ENCODE measurements around the gene TLR3.

The TLR3 gene

DNA sequence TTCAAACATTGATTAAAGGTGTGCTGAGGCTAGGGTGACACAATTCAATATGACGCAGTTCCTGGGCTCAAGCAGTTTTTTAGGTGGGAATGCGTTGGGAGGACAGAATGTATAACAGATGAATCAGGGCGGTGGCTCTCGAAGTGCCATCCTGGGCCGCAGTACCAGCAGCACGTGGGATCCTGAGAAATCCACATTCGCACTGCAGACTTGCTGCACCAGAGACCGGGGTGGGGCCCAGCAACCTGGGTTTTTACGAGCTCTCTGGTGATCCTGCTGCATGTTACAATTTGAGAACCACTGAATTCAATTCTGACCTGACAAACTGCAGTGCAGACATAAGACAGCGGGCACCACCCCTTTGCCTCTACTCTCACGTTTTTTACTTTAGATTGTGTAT lies 65.9 kb downstream of the TLR3 start:
- Histone ChIP-seq H3K9ac (ENCODE audit: low read depth, low read length) (no peak overlapping the region), H3K4me3 (ENCODE audit: low read depth, low read length) (no peak overlapping the region), H3K4me1 (ENCODE audit: control insufficient read depth, insufficient read depth, low read length) (peaks cover 21% of the 10 kb centered on the region), H3K27me3 (ENCODE audit: control insufficient read depth, insufficient read depth, low read length) (no peaks in the 10 kb centered on the region), H3K9me3 (ENCODE audit: control insufficient read depth, insufficient read depth, low read length) (no peaks in the 10 kb centered on the region), H3K27ac (ENCODE audit: low read depth, low read length) (no peak overlapping the region), H3K36me3 (ENCODE audit: control insufficient read depth, insufficient read depth, low read length) (no peaks in the 10 kb centered on the region)

DNA sequence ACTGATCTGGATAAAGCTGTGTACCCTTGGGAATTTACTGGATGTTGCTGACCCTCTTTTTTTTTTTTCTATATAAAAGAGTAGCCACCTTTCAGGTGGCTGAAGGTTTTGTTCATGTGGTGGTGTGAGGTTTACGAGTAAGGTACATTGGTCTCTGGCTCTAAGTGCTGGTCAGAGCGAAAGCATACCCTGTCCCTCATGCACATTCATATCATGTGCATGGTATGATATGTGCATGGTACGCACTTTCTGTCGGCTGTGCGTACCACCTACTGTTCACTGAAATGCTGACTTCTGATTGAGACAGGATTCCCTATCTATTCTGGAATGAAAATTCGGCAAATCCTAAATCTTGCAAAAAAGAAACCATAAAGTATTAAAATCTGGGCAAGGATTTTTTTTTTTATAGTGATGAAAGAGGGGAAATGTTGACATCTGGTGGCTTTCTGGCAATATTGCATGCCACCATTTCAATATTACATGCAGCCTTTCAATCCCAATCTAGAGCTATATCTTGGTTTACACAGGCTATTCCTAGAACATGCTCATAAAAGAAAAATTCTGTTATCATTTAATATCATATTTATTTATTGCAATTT lies 68.3 kb downstream of the TLR3 start:
- no peak overlapping the region for H3K4me3 ChIP-seq (ENCODE audit: low read depth, low read length)
- H3K27ac ChIP-seq (ENCODE audit: low read depth, low read length) = no peak overlapping the region
- H3K36me3 ChIP-seq (ENCODE audit: control insufficient read depth, insufficient read depth, low read length) = no peaks in the 10 kb centered on the region
- peaks cover 10% of the 10 kb centered on the region for H3K4me1 ChIP-seq (ENCODE audit: control insufficient read depth, insufficient read depth, low read length)
- H3K9me3 ChIP-seq (ENCODE audit: control insufficient read depth, insufficient read depth, low read length) = no peaks in the 10 kb centered on the region
- no peak overlapping the region for H3K9ac ChIP-seq (ENCODE audit: low read depth, low read length)
- no peaks in the 10 kb centered on the region for H3K27me3 ChIP-seq (ENCODE audit: control insufficient read depth, insufficient read depth, low read length)

Data from HUES48 (cell line).